HG03342 (cell line): ENCODE data around the gene IFT52.
A peak's percentile ranks its signal among the peaks of the same experiment; 100 is the strongest.

ENCODE experiments used
- ATAC-seq: cut with Tn5 transposase; IDR thresholded peaks from one replicate; pipeline ENCODE4 v1.9.1; 2021; ENCODE audit warnings: mild to moderate bottlenecking, moderate library complexity; ENCODE audit not compliant: unreplicated experiment

IFT52 gene

GRCh38 chr20:43682446-43682845 is 91.7 kb downstream of the IFT52 start:
- peak; percentile 30 for ATAC-seq

- ATAC-seq: no peak
These were observed 96.1 kb downstream of the IFT52 start for GRCh38 chr20:43686820-43687219.

GRCh38 chr20:43689165-43689564 is 98.4 kb downstream of the IFT52 start:
- no peak for ATAC-seq

GRCh38 chr20:43690943-43691598 is 100.3 kb downstream of the IFT52 start:
- no peak for ATAC-seq

DNA sequence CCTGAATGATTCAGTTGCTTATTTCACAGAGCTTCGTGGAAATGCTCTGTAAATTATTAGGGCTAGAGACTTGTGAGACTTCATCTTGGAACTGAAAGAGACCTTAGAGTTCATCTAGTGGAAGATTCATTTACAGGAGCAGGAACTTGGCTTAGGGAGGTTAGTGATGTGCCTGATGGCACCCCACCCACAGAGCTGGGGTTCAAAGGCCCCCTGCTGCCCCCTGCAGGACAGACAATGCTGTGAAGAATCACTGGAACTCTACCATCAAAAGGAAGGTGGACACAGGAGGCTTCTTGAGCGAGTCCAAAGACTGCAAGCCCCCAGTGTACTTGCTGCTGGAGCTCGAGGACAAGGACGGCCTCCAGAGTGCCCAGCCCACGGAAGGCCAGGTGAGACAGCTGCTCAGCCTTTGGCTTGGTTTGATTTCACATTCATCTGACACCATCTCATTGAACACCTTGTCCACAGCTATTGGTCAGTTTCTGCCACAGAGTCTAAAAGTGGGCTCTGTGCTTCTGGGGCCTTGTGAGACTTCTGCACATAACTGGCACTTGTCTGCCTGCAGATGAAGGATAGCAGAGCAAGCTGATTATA is 101.3 kb downstream of the IFT52 start:
- no peak for ATAC-seq

- no peak for ATAC-seq
These were observed 104.0 kb downstream of the IFT52 start for GRCh38 chr20:43694763-43695162.

- no peak for ATAC-seq
These were observed 104.8 kb downstream of the IFT52 start for GRCh38 chr20:43695571-43695970.
